Hypothalamus (tissue), 51 donors: Measurements from ENCODE around the gene HDHD3.
A peak's percentile ranks its signal among the peaks of the same experiment; 100 is the strongest.
"Not testable (repeated sequence)": the region's sequence is repeated elsewhere in the genome, so short reads cannot be mapped to it uniquely, and the experiment has no call there.

Experiments
- DNase-seq, 51 donors: peaks; one replicate each; lab custom pipeline; 2025; lab: John Stamatoyannopoulos, UW

Gene HDHD3, protein sequence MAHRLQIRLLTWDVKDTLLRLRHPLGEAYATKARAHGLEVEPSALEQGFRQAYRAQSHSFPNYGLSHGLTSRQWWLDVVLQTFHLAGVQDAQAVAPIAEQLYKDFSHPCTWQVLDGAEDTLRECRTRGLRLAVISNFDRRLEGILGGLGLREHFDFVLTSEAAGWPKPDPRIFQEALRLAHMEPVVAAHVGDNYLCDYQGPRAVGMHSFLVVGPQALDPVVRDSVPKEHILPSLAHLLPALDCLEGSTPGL

DNA sequence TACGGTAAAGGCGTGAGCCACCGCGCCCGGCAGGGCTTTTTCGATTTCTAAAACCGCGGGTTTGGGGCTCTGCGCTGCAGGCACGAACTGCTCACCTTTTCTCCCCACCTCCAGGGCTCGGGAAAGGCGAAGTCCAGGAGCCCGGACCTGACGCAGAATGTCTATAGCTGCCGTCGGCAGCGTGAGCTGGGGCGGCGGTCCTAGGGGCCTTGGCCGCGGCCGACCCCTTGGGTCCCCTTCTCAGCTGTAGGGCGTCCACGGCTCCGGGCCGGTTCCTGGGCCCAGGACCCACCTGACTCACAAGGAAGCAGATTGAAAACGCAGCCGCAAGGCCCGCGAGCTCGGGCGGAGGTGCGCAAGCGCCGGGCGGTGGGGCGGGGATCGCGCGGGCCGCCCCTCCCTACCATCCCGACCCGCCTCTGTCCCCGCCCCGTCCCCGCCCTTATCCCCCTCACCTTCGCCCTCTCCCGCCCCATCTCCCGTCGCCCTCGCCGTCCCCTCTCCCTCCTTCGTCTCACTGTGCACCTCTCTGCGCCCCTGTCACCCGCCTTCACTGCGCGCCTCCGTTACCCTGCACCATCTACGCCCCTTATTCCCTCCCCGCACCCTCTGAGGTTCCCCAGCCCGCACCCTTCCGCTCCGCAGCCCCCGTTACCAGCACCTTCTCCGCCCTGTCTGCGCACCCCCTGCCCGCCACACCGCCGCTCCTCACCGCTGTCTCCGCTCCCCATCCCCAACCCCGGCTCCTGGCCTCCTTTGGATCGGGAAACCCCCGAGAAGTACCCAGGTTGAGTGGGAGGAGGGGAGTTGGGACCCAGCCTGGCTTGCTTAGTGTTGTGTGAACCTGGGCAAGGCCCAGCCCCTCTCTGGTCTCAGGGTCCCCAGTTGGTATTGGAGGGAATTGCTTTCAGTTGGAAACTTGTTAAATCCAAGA, at the start of gene HDHD3:
HDHD3 (minus strand) TSS at position 353 of the 934 bp plus-strand sequence. CDS start 2,632 bp downstream, outside the sequence.
- peak in 46 of 51 donors; percentile 13 to 82 (median 59) for DNase-seq

DNA sequence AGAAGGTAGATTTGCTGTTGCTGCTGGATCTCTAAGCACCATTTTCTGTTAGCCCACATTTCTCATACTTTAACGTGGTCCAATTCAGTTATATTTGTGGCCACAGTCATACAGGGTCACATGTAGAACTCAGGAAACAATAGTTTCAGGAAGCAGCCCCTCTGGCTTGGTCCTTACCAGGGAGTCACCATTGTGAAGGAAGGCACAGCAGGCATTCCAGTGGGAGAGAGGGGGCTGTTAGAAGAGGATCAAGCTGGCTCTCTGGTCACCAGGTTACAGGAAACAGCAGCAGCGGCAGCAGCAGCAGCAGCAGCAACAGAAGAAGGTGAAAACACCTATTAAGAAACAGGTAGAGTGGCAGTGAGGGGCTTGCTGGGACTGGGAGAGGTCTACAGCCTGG, 48.3 kb upstream of the HDHD3 start:
- no peak for DNase-seq

DNA sequence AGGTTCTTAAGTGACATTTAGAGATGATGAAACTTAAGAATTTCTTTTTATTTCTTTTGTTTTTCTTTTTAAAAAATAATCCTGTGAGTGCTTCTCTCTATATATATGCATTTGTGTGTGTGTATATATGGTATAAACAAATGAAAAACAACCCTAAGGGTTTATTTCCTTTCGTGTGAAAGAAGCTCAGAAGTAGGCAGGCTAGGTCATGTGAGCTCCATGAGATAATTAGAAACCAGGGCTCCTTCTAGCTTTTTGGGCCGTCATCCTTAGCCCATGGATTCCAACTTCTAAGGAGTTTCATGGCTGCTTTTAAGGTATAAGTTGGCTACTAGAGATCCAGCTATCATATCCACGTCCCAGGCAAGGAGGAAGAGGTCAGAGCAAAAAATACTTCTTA, 44.9 kb upstream of the HDHD3 start:
- no peak for DNase-seq

DNA sequence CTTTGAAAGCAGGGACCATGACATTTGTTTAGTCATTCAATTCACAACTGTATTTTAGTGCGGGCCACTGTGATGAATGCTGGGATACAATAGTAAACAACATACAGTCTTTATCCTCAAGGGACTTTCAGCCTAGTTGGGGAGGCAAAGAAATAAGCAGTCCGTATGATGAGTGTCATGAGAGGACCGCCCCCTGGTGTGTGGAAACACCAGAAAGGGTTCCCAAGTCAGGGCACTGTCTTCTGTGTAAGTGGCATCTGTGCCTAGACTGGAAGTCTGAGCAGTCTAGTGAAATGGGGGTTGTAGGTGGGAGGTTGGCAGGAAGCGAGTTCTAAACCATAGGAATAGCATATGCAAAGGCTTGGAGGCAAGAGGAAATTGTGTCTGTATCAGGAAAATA, 40.6 kb upstream of the HDHD3 start:
- no peak for DNase-seq

DNA sequence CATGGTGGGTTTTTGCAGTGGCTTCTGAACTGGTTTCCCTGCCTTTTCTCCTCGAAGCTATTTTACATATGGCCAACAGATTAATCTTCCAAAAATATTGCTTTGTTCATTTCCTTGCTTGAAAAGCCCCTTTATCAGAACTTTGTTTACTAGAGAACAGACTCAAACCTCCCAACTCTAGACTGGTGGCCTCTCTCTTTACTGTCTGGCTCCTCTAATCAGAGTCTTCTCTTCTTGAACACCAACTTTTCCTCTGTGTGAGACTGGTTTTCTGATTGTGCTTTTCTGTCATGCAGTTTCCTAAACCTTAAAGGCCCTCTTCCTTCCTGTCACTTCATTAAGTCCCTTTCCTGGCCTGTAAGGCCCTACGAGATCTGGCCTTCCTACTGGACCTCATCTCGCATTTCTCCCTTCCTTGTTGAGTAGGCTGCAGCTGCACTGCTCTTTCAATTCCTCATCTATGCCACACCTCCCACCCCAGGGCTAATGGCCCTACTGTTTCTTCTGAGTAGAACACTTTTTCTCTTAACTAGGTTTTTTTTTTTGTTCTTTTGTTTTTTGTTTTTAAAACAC, 39.4 kb upstream of the HDHD3 start:
- peak in 1 of 51 donors; percentile 6 for DNase-seq

DNA sequence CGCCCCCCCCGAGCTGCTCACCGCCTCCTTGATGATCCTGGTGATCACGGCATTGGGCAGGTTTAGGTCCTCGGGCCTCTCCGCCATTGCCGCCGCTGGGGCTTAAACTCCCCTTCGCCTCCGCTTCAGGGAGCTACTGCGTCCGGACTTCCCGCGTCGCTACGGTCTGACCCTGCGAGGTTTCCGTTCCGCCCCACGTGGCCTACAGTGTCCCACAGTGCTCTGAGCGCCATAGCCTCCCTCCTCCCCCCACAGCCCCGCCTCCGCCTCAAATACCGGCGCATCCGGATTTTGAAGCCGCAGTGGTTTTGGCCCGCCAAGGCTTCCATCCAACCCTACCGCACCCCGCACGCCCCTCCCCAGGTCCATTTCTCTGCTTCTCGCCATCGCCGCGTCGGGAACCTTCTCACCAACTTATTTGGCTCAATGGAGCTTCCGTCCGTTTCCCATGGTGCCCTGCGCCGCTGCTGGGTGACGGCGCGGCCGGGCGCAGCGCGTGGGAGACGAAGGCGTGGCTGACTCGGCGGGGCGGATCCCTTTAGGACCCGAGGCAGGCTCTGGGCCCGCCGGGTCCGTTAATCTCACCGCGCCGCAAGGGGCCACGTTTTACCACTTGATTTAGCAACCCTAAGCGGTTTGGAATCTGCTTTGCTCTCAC, 33.5 kb upstream of the HDHD3 start, which contains the start of the genes C9orf43 and POLE3:
C9orf43 (plus strand) TSS at position 541 of the 658 bp plus-strand sequence. CDS start 2,747 bp downstream, outside the sequence.
POLE3 (minus strand) TSS at position 469 of the 658 bp plus-strand sequence; CDS start at position 87, 382 bp downstream.
- peak; percentile 73 to 99 (median 94) for DNase-seq

DNA sequence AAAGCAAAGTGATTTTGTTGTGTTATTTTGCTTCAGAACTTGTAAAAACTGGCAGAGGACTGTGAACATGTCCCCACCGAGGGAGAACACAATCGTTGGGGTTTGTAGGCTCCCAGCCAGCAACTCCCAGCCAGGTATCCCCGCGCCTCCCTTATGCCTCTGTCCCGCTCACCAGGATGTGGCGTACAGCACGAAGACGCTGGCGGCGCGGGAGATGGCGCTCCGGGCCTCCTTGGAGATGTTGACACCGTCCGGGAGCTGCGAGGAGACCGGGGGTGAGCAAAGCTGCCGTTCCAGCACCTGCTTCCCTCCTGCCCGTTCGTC, 33.1 kb upstream of the HDHD3 start:
- DNase-seq = no peak

DNA sequence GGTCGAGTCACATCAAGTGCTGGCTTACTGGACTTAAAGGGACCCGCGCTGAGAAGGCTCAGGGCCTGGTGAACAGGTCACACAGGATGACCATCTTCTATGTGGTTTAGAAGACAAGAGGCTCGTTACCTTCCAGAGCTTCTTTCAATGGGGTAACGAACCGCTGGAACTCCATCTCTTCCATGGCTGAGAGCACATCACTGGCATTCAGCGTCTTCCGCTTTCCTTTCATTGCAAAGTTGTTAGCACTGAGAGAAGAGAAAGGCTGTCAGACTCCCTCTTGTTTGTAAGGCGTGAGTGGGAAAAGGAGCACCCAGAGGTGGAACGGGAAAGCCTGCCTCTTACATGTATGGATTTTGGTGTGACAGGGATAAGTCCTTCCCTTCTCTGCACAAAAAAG, 32.7 kb upstream of the HDHD3 start:
- DNase-seq = no peak

DNA sequence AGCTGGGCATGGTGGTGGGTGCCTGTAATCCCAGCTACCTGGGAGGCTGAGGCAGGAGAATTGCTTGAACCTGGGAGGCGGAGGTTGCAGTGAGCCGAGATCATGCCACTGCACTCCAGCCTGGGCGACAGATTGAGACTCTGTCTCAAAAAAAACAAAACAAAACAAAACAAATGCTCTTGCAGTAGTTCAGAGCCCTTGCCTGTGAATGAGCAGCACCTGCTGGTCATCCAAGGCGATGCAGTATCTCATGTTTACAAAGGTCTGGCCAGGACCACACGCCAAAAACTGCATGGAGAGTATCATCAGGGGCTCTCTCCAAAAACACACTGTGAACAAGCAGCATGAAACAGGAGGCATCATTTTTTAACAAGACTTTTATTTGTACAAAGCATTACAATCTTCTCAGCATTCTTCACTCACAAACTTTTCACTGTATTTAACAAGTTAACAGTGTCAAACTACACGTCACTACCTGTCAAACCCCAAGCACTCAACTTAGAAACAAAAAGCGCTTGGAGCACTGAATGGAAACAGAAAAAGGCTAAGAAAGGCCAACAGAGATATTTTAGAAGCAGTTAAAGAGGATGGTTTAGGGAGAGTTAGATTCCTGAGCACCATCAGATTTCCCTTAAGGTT, 30.2 kb upstream of the HDHD3 start:
- DNase-seq = peak in 28 of 51 donors; percentile 5 to 64 (median 26)

DNA sequence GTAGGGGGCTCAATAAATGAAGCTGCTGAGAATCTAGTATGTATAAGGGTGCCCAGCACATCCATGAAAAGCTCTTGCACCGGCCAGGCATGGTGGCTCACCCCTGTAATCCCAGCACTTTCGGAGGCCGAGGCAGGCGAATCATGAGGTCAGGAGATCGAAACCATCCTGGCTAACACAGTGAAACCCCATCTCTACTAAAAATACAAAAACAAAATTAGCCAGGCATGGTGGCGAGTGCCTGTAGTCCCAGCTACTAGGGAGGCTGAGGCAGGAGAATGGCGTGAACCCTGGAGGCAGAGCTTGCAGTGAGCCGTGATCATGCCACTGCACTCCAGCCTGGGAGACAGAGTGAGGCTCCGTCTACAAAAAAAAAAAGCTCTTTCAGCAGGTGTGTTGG, 29.6 kb upstream of the HDHD3 start:
- DNase-seq = not testable (repeated sequence)

DNA sequence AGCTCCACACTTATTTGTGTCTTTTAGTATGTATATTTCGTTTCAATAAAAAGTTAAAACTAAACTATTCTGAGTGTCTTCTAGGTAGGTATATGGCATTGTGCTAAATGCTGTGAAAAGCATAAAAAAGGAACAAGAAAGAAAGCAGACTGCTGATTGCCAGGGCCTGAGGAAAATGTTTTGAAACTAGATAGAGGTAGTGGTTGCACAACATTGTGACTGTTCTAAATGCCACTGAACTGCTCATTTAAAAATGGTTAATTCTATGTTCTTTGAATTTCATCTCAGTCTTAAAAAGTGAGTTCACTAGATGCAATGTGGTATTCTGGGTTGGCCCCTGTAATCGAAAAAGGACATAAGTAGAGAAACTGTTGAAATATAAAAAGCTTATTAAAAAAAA, 26.9 kb upstream of the HDHD3 start:
- DNase-seq = no peak

DNA sequence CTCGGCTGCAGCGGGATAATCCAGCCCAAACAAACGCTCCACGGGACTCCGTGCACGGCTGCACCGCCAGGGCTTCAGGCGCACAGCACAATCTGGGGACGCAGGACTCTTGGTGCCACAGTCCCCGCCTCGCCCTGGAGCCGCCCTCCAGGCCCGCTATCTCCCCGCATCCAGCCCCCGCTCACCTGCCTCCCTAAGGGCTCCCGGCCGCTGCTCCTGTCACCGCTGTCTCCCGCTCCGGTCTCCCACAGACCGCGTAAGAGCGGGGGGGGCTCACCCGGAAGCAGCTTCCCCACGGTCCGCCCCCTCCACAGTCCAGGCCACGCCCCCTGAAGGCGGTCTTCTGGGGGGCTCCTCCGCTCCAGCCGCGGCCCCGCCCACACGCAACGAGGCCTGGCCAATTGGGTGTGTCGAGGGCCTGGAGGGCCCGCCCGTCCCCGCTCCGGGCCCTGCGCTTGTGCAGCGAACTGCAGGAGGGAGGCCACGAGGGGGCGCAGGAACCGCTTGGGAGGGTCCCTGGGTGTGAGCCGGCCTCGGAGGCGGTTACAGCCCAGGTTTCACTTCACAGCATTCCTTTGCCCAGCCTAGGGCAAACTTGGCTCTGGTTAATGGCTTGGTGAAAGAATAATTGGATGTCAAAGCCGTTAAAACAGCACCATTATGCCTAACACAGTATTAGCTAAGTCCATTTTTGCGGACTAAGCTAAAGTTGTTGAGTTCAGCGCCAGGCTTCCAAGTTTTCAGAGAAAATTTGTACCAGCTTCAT, 24.4 kb upstream of the HDHD3 start, which contains the start of gene ALAD:
ALAD (minus strand) TSS at position 258 of the 766 bp plus-strand sequence. CDS start 7,725 bp downstream, outside the sequence.
- peak; percentile 72 to 100 (median 98) for DNase-seq

DNA sequence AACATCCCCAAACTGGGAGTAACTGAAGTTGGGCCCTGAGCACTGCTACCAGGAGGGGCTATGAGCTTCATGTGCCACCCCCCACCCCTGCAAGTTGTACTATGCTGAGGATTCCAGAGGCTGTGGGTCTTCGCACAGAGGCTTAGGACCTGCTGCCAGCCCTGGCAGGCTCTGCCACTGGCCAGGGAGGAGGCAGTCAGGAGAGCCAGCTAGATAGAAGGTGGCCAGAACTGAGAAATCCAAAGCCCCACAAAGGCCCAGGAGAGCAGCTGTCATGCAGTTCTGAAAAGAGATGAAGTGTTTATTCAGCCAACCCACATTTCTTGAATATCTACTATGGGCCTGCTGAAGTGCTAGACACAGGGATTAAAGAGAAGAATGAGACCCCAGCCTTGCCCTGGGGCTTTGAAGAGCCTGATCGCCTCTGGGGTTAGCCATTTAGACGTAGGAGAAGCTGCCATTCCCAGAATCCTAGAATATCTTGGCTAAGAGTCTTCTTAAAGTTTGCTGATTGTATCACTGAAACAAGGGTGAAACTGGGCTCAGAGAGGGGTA, 22.9 kb upstream of the HDHD3 start:
- DNase-seq = no peak

DNA sequence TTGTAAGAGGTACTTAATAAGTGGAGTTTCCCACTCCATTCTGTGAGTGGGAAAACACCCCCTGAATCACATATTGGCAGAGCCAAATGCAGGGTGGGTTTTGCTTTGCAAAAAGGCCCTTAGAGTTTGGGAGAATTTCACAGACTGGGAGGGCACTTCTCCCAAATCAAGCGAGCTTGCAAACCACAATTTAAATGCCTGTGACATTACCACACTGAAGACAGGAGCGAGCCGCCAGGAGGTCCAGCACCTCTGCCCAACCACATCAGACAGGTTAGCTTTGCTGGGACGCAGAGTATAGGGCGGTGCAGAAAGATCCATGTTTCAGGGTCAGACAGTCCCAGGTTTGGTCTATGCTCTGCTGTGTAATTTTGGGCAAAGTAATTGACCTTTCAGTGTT, 22.0 kb upstream of the HDHD3 start:
- no peak for DNase-seq

DNA sequence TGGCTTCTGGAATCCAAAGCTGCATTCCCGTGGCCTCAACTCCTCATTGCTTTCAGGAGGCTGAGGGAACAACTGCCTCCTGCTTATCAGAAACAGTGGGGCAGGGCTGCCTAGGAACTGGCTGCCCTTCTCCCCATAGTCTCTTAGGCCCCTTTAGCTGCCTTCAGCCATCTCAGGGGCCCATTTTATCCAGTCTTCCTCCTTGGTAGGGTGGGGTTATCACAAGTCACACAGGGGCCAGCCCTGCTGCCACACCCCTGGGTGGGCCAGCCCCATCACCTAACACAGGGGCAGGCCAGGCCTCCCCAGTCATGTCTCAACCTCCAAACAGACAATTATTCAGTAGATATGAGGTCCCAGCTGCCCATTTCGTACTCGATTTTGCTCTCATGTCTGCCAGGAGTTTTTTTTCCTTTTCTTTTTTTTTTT, 20.4 kb upstream of the HDHD3 start:
- no peak for DNase-seq

DNA sequence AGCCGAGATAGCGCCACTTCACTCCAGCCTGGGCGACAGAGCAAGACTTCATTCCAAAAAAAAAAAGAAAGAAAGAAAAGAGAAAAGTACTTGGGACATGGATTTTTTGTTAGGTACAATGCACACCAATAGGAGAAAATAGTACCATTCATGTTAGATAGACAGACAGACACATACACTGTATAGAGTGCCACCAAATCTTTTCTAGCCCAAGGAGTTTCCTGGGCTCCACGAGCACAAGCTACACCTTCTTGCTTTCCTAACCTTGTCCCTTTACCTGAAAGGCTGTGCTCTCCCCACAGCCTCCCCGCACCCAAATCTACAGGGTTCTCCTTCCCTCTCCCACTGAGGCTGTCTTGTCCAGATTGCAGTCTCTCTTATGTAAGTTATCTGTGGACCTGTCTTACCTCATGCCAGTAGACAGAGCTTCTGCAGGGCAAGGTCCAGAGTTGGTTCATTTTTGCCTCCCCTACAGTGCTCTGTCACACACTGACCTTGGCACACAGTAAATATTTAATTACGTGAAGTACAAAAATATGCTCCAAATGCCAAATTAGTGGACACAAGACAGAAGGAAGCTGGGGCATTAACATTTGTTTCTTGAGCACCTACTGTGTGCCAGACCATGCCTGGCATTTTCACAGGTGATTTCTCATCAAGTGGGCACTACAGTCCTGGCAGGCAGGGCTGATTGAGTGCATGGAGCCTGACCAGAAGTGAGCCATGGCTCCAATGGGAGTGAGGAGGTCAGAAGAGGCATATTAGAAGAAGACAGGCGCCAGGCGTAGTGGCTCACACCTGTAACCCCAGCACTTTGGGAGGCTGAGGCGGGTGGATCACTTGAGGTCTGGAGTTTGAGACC, 18.4 kb upstream of the HDHD3 start:
- no peak for DNase-seq

DNA sequence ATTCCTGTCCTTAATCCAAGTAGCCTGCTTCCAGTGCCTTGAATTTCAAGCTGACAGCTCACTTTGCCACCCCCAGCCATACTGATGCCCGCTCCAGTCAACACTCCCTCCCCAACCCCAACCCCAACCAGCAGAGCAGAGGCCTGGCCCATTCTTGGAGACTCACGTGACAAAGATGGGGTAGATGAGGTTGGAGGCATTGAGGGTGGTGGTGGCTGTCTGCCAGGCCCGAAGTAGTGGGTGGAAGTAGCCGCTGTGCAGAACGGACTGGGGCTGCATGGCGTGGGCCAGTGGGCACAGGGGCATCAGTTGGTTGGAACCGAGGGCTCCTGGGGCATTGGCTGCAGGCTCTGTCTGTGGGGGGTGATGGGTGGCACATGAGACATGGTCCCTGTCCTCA, 16.5 kb upstream of the HDHD3 start:
- peak in 30 of 51 donors; percentile 8 to 77 (median 44) for DNase-seq

DNA sequence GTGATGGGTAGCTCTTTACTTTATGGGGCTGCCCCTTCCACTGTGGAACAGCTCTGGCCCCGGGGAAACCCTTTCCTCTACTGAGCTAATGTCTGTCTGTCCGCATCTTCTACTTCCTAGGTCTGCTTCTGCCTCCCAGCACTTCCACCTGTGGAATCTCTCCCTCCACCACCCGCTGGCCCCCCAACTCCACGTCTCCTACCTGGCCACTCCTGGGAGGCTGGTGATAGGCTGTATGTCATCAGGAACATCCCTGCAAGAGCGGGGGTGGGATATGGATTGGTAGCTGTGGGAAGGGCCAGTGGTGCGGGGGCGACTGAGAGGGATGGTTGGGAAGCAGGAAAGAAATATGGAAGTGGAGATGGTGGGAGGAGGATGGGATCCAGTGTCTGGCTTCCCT, 15.1 kb upstream of the HDHD3 start:
- no peak for DNase-seq
